Measurements from ENCODE around the gene CDK2. TPM values are rescaled to one million over a fixed set of nuclear protein-coding genes. Genes with fewer than 3 reads are reported as not detected.

CDK2 gene
- polyA plus RNA-seq, 1 donor (not counting 4 experiments of a cell fraction or from before 2014, with no cell fraction given) = 49.3 TPM

GRCh38 chr12:55965240-55965639, 1.4 kb upstream of the CDK2 start:
- Histone ChIP-seq H3K79me2 (ENCODE audit: control insufficient read depth, insufficient read depth, low read length) (peaks cover 12% of the 10 kb centered on the region), H4K20me1 (ENCODE audit: control insufficient read depth, extremely low read depth, insufficient read depth, low read length) (no peaks in the 10 kb centered on the region), H3K9me3 (ENCODE audit: control insufficient read depth, low read depth, low read length) (no peaks in the 10 kb centered on the region), H3K4me2 (ENCODE audit: control insufficient read depth, extremely low read depth, insufficient read depth, low read depth, low read length) (no peak overlapping the region), H3K4me3 (ENCODE audit: control insufficient read depth in 2 of 3, extremely low read depth in 1 of 3, insufficient read depth in 2 of 3, low read depth in 1 of 3, low read length in 3 of 3) (no peak overlapping the region), H3K27me3 (ENCODE audit: control insufficient read depth, extremely low read depth, insufficient read depth, low read length) (no peaks in the 10 kb centered on the region), H3K36me3 (ENCODE audit: control insufficient read depth in 2 of 2, extremely low read depth in 1 of 2, insufficient read depth in 2 of 2, low read length in 2 of 2) (peaks cover 0 to 16% of the 10 kb centered on the region in 2 experiments), H3K27ac (ENCODE audit: control insufficient read depth, insufficient read depth, low read length) (no peak overlapping the region), H3K9me1 (ENCODE audit: control insufficient read depth, extremely low read depth, insufficient read depth, low read length) (no peaks in the 10 kb centered on the region), H3K4me1 (ENCODE audit: control insufficient read depth, extremely low read depth, insufficient read depth, low read length) (peaks cover 12% of the 10 kb centered on the region), H2AFZ (ENCODE audit: control insufficient read depth, low read length) (no peak overlapping the region), H3K9ac (ENCODE audit: control insufficient read depth, extremely low read depth, insufficient read depth, low read length) (no peak overlapping the region)
- dilution Hi-C loops (cut with MboI; ENCODE audit: extremely low pct_ligation_motif_present, low sequenced_read_pairs) = no loop called here
- DNase-seq (ENCODE audit: low read depth, low spot score) (no peak), FAIRE-seq (no peak)
- TF ChIP-seq EZH2 (IDR thresholded peaks at IDR 0.05; ENCODE audit: low read length) = no peak
- TF ChIP-seq, protein P1, sequence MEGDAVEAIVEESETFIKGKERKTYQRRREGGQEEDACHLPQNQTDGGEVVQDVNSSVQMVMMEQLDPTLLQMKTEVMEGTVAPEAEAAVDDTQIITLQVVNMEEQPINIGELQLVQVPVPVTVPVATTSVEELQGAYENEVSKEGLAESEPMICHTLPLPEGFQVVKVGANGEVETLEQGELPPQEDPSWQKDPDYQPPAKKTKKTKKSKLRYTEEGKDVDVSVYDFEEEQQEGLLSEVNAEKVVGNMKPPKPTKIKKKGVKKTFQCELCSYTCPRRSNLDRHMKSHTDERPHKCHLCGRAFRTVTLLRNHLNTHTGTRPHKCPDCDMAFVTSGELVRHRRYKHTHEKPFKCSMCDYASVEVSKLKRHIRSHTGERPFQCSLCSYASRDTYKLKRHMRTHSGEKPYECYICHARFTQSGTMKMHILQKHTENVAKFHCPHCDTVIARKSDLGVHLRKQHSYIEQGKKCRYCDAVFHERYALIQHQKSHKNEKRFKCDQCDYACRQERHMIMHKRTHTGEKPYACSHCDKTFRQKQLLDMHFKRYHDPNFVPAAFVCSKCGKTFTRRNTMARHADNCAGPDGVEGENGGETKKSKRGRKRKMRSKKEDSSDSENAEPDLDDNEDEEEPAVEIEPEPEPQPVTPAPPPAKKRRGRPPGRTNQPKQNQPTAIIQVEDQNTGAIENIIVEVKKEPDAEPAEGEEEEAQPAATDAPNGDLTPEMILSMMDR (optimal IDR thresholded peaks at IDR 0.05 in 1 of 3, IDR thresholded peaks at IDR 0.05 in 1 of 3, conservative IDR thresholded peaks at IDR 0.05 in 1 of 3; ENCODE audit: extremely low read depth in 1 of 3, insufficient read depth in 2 of 3, low read length in 3 of 3) = no peak

GRCh38 chr12:55965941-55966407, 656 bp upstream of the CDK2 start, which contains the start of gene PMEL:
TSS of gene PMEL (minus strand) at chr12:55966042. CDS start at chr12:55966011, 31 bp downstream.
- H3K4me1 ChIP-seq (ENCODE audit: control insufficient read depth, extremely low read depth, insufficient read depth, low read length) = peaks cover 12% of the 10 kb centered on the region
- peaks cover 12% of the 10 kb centered on the region for H3K79me2 ChIP-seq (ENCODE audit: control insufficient read depth, insufficient read depth, low read length)
- no peaks in the 10 kb centered on the region for H4K20me1 ChIP-seq (ENCODE audit: control insufficient read depth, extremely low read depth, insufficient read depth, low read length)
- peak within 1 kb of the TSS; percentile 77 to 90 (median 81) for H3K4me3 ChIP-seq (ENCODE audit: control insufficient read depth in 2 of 3, extremely low read depth in 1 of 3, insufficient read depth in 2 of 3, low read depth in 1 of 3, low read length in 3 of 3)
- H2AFZ ChIP-seq (ENCODE audit: control insufficient read depth, low read length) = peak within 1 kb of the TSS; percentile 86
- no peaks in the 10 kb centered on the region for H3K9me1 ChIP-seq (ENCODE audit: control insufficient read depth, extremely low read depth, insufficient read depth, low read length)
- no peaks in the 10 kb centered on the region for H3K9me3 ChIP-seq (ENCODE audit: control insufficient read depth, low read depth, low read length)
- DNase-seq (ENCODE audit: low read depth, low spot score) (no peak), FAIRE-seq (no peak)
- H3K36me3 ChIP-seq (ENCODE audit: control insufficient read depth in 2 of 2, extremely low read depth in 1 of 2, insufficient read depth in 2 of 2, low read length in 2 of 2) = peaks cover 0 to 16% of the 10 kb centered on the region in 2 experiments
- peak within 1 kb of the TSS; percentile 96 for H3K4me2 ChIP-seq (ENCODE audit: control insufficient read depth, extremely low read depth, insufficient read depth, low read depth, low read length)
- peak within 1 kb of the TSS; percentile 81 for H3K9ac ChIP-seq (ENCODE audit: control insufficient read depth, extremely low read depth, insufficient read depth, low read length)
- H3K27me3 ChIP-seq (ENCODE audit: control insufficient read depth, extremely low read depth, insufficient read depth, low read length) = no peaks in the 10 kb centered on the region
- peak within 1 kb of the TSS; percentile 78 for H3K27ac ChIP-seq (ENCODE audit: control insufficient read depth, insufficient read depth, low read length)
- TF ChIP-seq, protein P1 (optimal IDR thresholded peaks at IDR 0.05 in 1 of 3, IDR thresholded peaks at IDR 0.05 in 1 of 3, conservative IDR thresholded peaks at IDR 0.05 in 1 of 3; ENCODE audit: extremely low read depth in 1 of 3, insufficient read depth in 2 of 3, low read length in 3 of 3) = no peak
- TF ChIP-seq EZH2 (IDR thresholded peaks at IDR 0.05; ENCODE audit: low read length) = no peak
- dilution Hi-C loops (cut with MboI; ENCODE audit: extremely low pct_ligation_motif_present, low sequenced_read_pairs) = no loop called here

Data from keratinocyte (primary cell).